ENCODE data around the gene VGF.
"Not testable (repeated sequence)": the region's sequence is repeated elsewhere in the genome, so short reads cannot be mapped to it uniquely, and the experiment has no call there.

Gene VGF

GRCh38 chr7:101116898-101117297, 48.5 kb downstream of the VGF start:
- DNase-seq (ENCODE audit: low spot score), result no peak

- no peak for DNase-seq (ENCODE audit: low spot score)
Measured at GRCh38 chr7:101115215-101115614, 50.2 kb downstream of the VGF start.

- no peak for DNase-seq (ENCODE audit: low spot score)
Measured at GRCh38 chr7:101114492-101114891, 50.9 kb downstream of the VGF start.

- no peak for DNase-seq (ENCODE audit: low spot score)
Measured at GRCh38 chr7:101113836-101114235, 51.5 kb downstream of the VGF start.

DNA sequence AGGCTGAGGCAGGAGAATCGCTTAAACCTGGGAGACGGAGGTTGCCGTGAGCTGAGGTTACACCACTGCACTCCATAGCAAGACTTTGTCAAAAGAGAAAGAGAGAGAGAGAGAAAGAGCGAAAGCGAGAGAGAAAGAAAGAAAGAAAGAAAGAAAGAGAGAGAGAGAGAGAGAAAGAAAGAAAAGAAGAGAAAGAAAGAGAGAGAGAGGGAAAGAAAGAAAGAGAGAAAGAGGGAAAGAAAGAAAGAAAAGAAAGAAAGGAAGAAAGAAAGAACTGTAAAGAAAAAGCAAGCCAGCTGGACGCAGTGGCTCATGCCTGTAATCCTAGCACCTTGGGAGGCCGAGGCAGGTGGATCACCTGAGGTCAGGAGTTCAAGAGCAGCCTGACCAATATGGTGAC, 52.2 kb downstream of the VGF start:
- DNase-seq (ENCODE audit: low spot score), result not testable (repeated sequence)

All from HuH-7 (cell line).